Upper lobe of left lung (tissue), 6 donors: ENCODE data around the gene UBE3B. TPM values are rescaled to one million over a fixed set of nuclear protein-coding genes. Genes with fewer than 3 reads are reported as not detected.

Source experiments
- ATAC-seq, 2 donors: fragments of 200-7000 bp; cut with Tn5 transposase; one replicate each; pipeline ENCODE4 v1.9.1; 2022; ENCODE audit warnings: mild to moderate bottlenecking in 2 of 2, moderate library complexity in 2 of 2; ENCODE audit not compliant: low FRiP score in 2 of 2
- DNase-seq, 2 donors: peaks; one replicate each; pipeline ENCODE4 v3.0.0-alpha.2; 2019 to 2020
- H3K27ac ChIP-seq, 4 donors: fragments of 200-600 bp; sonication (generic); one replicate each; pipeline ENCODE4 v1.5.1; 2016 to 2019
- H3K27me3 ChIP-seq, 4 donors: fragments of 200-600 bp; sonication (generic); one replicate each; pipeline ENCODE4 v1.5.1; 2017 to 2019
- H3K36me3 ChIP-seq, 4 donors: fragments of 200-600 bp; sonication (generic); one replicate each; pipeline ENCODE4 v1.5.1; 2016 to 2019
- H3K4me1 ChIP-seq, 4 donors: fragments of 200-600 bp; sonication (generic); one replicate each; pipeline ENCODE4 v1.5.1; 2018 to 2019
- H3K4me3 ChIP-seq, 4 donors: fragments of 200-600 bp; sonication (generic); one replicate each; pipeline ENCODE4 v1.5.1; 2017 to 2019; ENCODE audit warnings: mild to moderate bottlenecking in 2 of 4, moderate library complexity in 1 of 4
- H3K9me3 ChIP-seq, 4 donors: fragments of 200-600 bp; sonication (generic); one replicate each; pipeline ENCODE4 v1.5.1; 2018 to 2019
- CTCF ChIP-seq, 6 experiments: fragments of 450-650 bp in 4 of 6; fragments of 200-600 bp in 2 of 6; sonication (generic) in 2 of 6; IDR thresholded peaks; one replicate each; pipeline ENCODE4 v1.5.1; 2016 to 2019; ENCODE audit warnings: antibody characterized with exemption in 6 of 6
- EP300 ChIP-seq, 4 donors: sonication (generic); formaldehyde crosslinking; IDR thresholded peaks; one replicate each; pipeline ENCODE4 v1.5.1; 2017; ENCODE audit warnings: antibody characterized with exemption in 4 of 4, control low read depth in 2 of 4
- POLR2A ChIP-seq, 4 donors: fragments of 450-650 bp; IDR thresholded peaks; one replicate each; pipeline ENCODE4 v1.5.1; 2016 to 2017; ENCODE audit warnings: antibody characterized with exemption in 4 of 4, mild to moderate bottlenecking in 2 of 4
- POLR2AphosphoS5 ChIP-seq, 2 donors: sonication (generic); formaldehyde crosslinking; IDR thresholded peaks; one replicate each; pipeline ENCODE4 v1.5.1; 2017; ENCODE audit warnings: antibody characterized with exemption in 2 of 2
- WGBS, 2 donors: methylation state at CpG; one replicate each; pipeline ENCODE4 v1.1.5; 2017 to 2018; 5-methylcytosine and 5-hydroxymethylcytosine counted together
- total RNA-seq, 6 donors: library from RNA; depleted of rRNA in 4 of 6; stranded (reverse); fragments of >200 nt in 4 of 6; gene quantifications; one replicate each; pipeline versions ENCODE4 v1.1.0 to v1.2.1, GENCODE V29; 2016 to 2021
- donor health status: DM: no; HTN: no; CAD: no; lungs with moderate emphysema.
- donor health status: DM: no; HTN: yes; CAD: no; lungs with severe emphysema.

The UBE3B gene
- total RNA-seq, 6 donors from 2014 or later, result 27.0 to 69.1 (median 44.7) TPM

- no peak for DNase-seq
- 81 to 86% methylated on average over 4 to 6 of the region's 6 CpGs for WGBS, 2 donors
Measured at GRCh38 chr12:109519787-109520186, 42.4 kb downstream of the UBE3B start.

GRCh38 chr12:109521831-109522230, 44.4 kb downstream of the UBE3B start:
- WGBS, 2 donors, result 84 to 85% methylated on average over 7 to 10 of the region's 10 CpGs
- H3K36me3 ChIP-seq, result peaks cover 13 to 100% (median 94%) of the 10 kb centered on the region in 4 donors
- no peaks in the 10 kb centered on the region for H3K4me1 ChIP-seq
- no peaks in the 10 kb centered on the region for H3K27me3 ChIP-seq
- ATAC-seq (no peak), DNase-seq (no peak)
- no peaks in the 10 kb centered on the region for H3K9me3 ChIP-seq
- no peak overlapping the region for H3K27ac ChIP-seq
- H3K4me3 ChIP-seq, result no peak overlapping the region
- TF ChIP-seq CTCF (IDR thresholded peaks at IDR 0.05), result no peak
- TF ChIP-seq EP300 (IDR thresholded peaks at IDR 0.05), result no peak
- no peak for TF ChIP-seq POLR2AphosphoS5 (IDR thresholded peaks at IDR 0.05)

More at GRCh38 chr12:109519787-109520186, 42.4 kb downstream of the UBE3B start:
- no peak overlapping the region for H3K4me3 ChIP-seq
- TF ChIP-seq POLR2AphosphoS5 (IDR thresholded peaks at IDR 0.05), result no peak
- TF ChIP-seq CTCF (IDR thresholded peaks at IDR 0.05), result no peak
- no peaks in the 10 kb centered on the region for H3K4me1 ChIP-seq
- H3K36me3 ChIP-seq, result peaks cover 17 to 99% (median 87%) of the 10 kb centered on the region in 4 donors
- no peaks in the 10 kb centered on the region for H3K27me3 ChIP-seq
- ATAC-seq, result no peak
- H3K27ac ChIP-seq, result no peak overlapping the region
- no peaks in the 10 kb centered on the region for H3K9me3 ChIP-seq

- no peaks in the 10 kb centered on the region for H3K4me1 ChIP-seq
- peaks cover 8 to 100% (median 93%) of the 10 kb centered on the region in 4 donors for H3K36me3 ChIP-seq
- peak in 1 of 2 donors; percentile 3 for ATAC-seq
- WGBS, 2 donors, result 81 to 90% methylated on average over 9 to 10 of the region's 10 CpGs
- H3K9me3 ChIP-seq, result no peaks in the 10 kb centered on the region
- TF ChIP-seq POLR2AphosphoS5 (IDR thresholded peaks at IDR 0.05) (no peak), EP300 (IDR thresholded peaks at IDR 0.05) (no peak), POLR2A (IDR thresholded peaks at IDR 0.05) (no peak)
- H3K4me3 ChIP-seq, result no peak overlapping the region
- no peaks in the 10 kb centered on the region for H3K27me3 ChIP-seq
- H3K27ac ChIP-seq, result no peak overlapping the region
- DNase-seq, result no peak
Measured at GRCh38 chr12:109523071-109523470, 45.6 kb downstream of the UBE3B start.

- ATAC-seq (peak in 1 of 2 donors; percentile 5), DNase-seq (no peak)
- no peak overlapping the region for H3K4me3 ChIP-seq
- H3K9me3 ChIP-seq, result no peaks in the 10 kb centered on the region
- no peaks in the 10 kb centered on the region for H3K27me3 ChIP-seq
- H3K36me3 ChIP-seq, result peaks cover 7 to 100% (median 89%) of the 10 kb centered on the region in 4 donors
- no peaks in the 10 kb centered on the region for H3K4me1 ChIP-seq
- H3K27ac ChIP-seq, result no peak overlapping the region
- TF ChIP-seq POLR2AphosphoS5 (IDR thresholded peaks at IDR 0.05), result no peak
- TF ChIP-seq CTCF (IDR thresholded peaks at IDR 0.05), result no peak
- no peak for TF ChIP-seq EP300 (IDR thresholded peaks at IDR 0.05)
- TF ChIP-seq POLR2A (IDR thresholded peaks at IDR 0.05), result no peak
- WGBS, 2 donors, result 92 to 100% methylated on average over 2 to 5 of the region's 5 CpGs
Measured at GRCh38 chr12:109523504-109523903, 46.1 kb downstream of the UBE3B start.

- no peaks in the 10 kb centered on the region for H3K4me1 ChIP-seq
- TF ChIP-seq POLR2A (IDR thresholded peaks at IDR 0.05) (no peak), EP300 (IDR thresholded peaks at IDR 0.05) (no peak), POLR2AphosphoS5 (IDR thresholded peaks at IDR 0.05) (no peak), CTCF (IDR thresholded peaks at IDR 0.05) (no peak)
- no peak overlapping the region for H3K4me3 ChIP-seq
- H3K27me3 ChIP-seq, result no peaks in the 10 kb centered on the region
- H3K36me3 ChIP-seq, result peaks cover 8 to 99% (median 84%) of the 10 kb centered on the region in 4 donors
- peak in 1 of 2 donors; percentile 30 for DNase-seq
- 88 to 89% methylated on average over 25 to 26 of the region's 26 CpGs for WGBS, 2 donors
- no peak for ATAC-seq
- no peaks in the 10 kb centered on the region for H3K9me3 ChIP-seq
- no peak overlapping the region for H3K27ac ChIP-seq
Measured at GRCh38 chr12:109524466-109525278, 47.2 kb downstream of the UBE3B start.
